Fibroblast of pulmonary artery (primary cell): ENCODE measurements around the gene CEP68.

ENCODE experiments used
- DNase-seq: peaks from one replicate; pipeline ENCODE4 v3.0.0-alpha.2; 2010; ENCODE audit warnings: low read depth
- H3K4me3 ChIP-seq: replicated peaks from 2 replicates; pipeline ENCODE4 v1.5.1; 2011; ENCODE audit warnings: low read depth, mild to moderate bottlenecking, control low read depth, low read length, moderate library complexity
- CTCF ChIP-seq: IDR thresholded peaks from 2 replicates; pipeline ENCODE4 v1.5.1; 2011; ENCODE audit warnings: mild to moderate bottlenecking, control low read depth, low read length, inconsistent platforms; ENCODE audit errors: missing control alignments

CEP68 gene

GRCh38 chr2:65075176-65075575 lies 19.0 kb downstream of the CEP68 start:
- H3K4me3 ChIP-seq: no peak overlapping the region
- TF ChIP-seq CTCF: no peak
- DNase-seq: no peak

- peak; percentile 13 for DNase-seq
- no peak overlapping the region for H3K4me3 ChIP-seq
- no peak for TF ChIP-seq CTCF
Observed at GRCh38 chr2:65075605-65076344, 19.6 kb downstream of the CEP68 start.

DNA sequence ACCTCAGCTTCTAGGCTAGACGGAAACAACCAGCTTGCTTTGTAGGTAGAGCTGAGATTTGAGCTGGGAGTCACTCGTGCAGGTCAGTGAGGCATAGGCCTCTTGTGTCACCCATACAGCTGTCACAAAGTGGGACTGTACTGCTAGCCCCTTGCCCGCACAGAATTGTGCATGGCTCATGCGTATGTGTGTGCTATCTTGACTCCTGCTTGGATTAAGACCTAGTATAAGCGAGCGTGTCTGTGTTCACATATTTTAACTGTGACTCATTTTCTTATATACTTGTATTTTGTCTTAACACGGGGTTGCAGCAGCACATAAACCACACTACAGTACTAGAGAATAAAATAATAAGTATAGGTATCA lies 20.1 kb downstream of the CEP68 start:
- no peak overlapping the region for H3K4me3 ChIP-seq
- TF ChIP-seq CTCF: no peak
- DNase-seq: peak; percentile 62

GRCh38 chr2:65077898-65078297 lies 21.7 kb downstream of the CEP68 start:
- TF ChIP-seq CTCF: no peak
- no peak overlapping the region for H3K4me3 ChIP-seq
- no peak for DNase-seq

DNA sequence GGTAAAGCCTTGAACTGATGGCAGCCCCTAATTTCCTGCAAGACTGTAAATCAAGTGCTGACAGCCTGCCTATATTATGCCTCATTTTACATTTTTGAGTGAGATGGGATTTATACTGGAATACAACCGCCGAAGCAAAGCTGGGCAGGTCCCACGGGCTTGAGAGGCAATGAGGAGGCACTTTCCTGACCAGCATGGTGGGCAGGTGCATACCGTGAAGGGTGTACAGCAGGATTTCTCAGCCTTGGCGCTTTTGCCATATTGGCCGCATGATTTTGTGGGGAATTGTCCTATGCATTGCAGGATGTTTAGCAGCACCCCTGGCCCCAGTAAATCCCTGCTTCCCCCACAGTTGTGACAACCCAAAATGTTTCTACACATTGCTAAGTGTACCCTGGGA lies 22.8 kb downstream of the CEP68 start:
- TF ChIP-seq CTCF: no peak
- no peak overlapping the region for H3K4me3 ChIP-seq
- no peak for DNase-seq

DNA sequence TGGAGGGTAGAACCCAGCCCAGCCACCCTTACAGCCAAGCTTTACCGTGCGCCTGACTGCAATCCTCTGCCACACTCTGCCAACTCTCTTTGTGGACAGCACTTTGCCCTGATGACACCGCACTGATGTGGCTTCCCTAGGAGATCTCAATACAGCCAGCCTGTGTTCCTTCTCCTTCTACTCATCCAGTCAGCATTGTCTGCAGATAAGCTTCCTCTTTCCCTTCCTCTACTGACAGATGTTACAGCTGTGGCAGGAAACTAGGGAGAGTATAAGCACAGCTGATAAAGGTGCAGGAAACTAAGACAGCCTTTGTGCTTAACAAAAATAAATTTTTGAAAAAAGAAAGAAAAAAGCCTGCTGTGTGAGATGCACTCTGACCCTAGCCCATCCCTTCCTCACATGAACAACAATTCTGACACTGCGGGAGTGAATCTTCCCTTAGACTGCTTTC lies 25.0 kb downstream of the CEP68 start:
- no peak for TF ChIP-seq CTCF
- no peak overlapping the region for H3K4me3 ChIP-seq
- peak; percentile 39 for DNase-seq

DNA sequence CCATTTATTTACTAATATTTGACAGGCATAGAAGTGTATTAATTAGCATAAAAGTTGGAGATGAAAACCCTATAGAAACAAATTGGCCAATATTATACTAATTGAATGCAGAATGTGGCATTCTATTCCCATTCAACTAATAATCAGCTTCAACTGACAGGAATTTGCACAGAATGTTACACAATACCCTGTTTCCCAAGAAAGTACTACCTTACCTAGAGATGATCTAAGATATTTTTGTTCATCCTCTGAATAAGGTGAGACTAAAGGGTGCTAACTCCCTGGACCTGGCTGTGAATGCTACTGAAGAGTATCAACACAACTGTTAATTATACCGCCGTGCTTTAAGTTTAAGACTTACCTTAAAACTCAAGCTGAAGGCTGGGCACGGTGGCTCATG lies 28.9 kb downstream of the CEP68 start:
- DNase-seq: no peak
- H3K4me3 ChIP-seq: no peak overlapping the region
- no peak for TF ChIP-seq CTCF
